Measurements from ENCODE around the gene IQCB1.
"Not testable (repeated sequence)": the region's sequence is repeated elsewhere in the genome, so short reads cannot be mapped to it uniquely, and the experiment has no call there.

The IQCB1 gene

GRCh38 chr3:121834671-121835464 lies at the start of gene IQCB1, which contains the start of gene EAF2:
Gene IQCB1 (minus strand): TSS chr3:121835060. CDS start chr3:121828960, 6,100 bp downstream.
Gene EAF2 (plus strand): TSS chr3:121835209. CDS start chr3:121835286, 77 bp downstream.
- peak; percentile 95 for DNase-seq

- DNase-seq = no peak
Measured at GRCh38 chr3:121883507-121883906, 48.6 kb upstream of the IQCB1 start.

- DNase-seq = no peak
Measured at GRCh38 chr3:121878411-121878810, 43.6 kb upstream of the IQCB1 start.

- DNase-seq = no peak
Measured at GRCh38 chr3:121871430-121871829, 36.6 kb upstream of the IQCB1 start.

GRCh38 chr3:121870717-121871116 lies 35.9 kb upstream of the IQCB1 start:
- no peak for DNase-seq

GRCh38 chr3:121869736-121870135 lies 34.9 kb upstream of the IQCB1 start:
- DNase-seq = no peak

GRCh38 chr3:121863801-121864200 lies 28.9 kb upstream of the IQCB1 start:
- DNase-seq = no peak

- DNase-seq = not testable (repeated sequence)
Measured at GRCh38 chr3:121863247-121863646, 28.4 kb upstream of the IQCB1 start.

GRCh38 chr3:121857778-121858177 lies 22.9 kb upstream of the IQCB1 start:
- DNase-seq = not testable (repeated sequence)

- no peak for DNase-seq
Measured at GRCh38 chr3:121855555-121855954, 20.7 kb upstream of the IQCB1 start.

- no peak for DNase-seq
Measured at GRCh38 chr3:121852256-121852655, 17.4 kb upstream of the IQCB1 start.

- no peak for DNase-seq
Measured at GRCh38 chr3:121844892-121845291, 10.0 kb upstream of the IQCB1 start.

GRCh38 chr3:121839962-121840361 lies 5.1 kb upstream of the IQCB1 start:
- no peak for DNase-seq

GRCh38 chr3:121836481-121836880 lies 1.6 kb upstream of the IQCB1 start:
- DNase-seq = no peak

GRCh38 chr3:121836064-121836463 lies 1.2 kb upstream of the IQCB1 start:
- no peak for DNase-seq

GRCh38 chr3:121835465-121835801 lies 573 bp upstream of the IQCB1 start:
- DNase-seq = no peak

GRCh38 chr3:121834157-121834670 lies 646 bp downstream of the IQCB1 start:
- DNase-seq = peak; percentile 20

- DNase-seq = no peak
Measured at GRCh38 chr3:121822973-121823372, 11.9 kb downstream of the IQCB1 start.

GRCh38 chr3:121821421-121822199 lies 13.2 kb downstream of the IQCB1 start:
- no peak for DNase-seq

GRCh38 chr3:121819236-121819635 lies 15.6 kb downstream of the IQCB1 start:
- DNase-seq = peak; percentile 60

- DNase-seq = no peak
Measured at GRCh38 chr3:121818578-121818977, 16.3 kb downstream of the IQCB1 start.

- DNase-seq = no peak
Measured at GRCh38 chr3:121817753-121818152, 17.1 kb downstream of the IQCB1 start.

- DNase-seq = no peak
Measured at GRCh38 chr3:121809249-121809648, 25.6 kb downstream of the IQCB1 start.

- DNase-seq = no peak
Measured at GRCh38 chr3:121803771-121804320, 31.0 kb downstream of the IQCB1 start.

Measured in NCI-H2029 (cell line).